ENCODE results near the gene CCDC192.

- TF ChIP-seq EP300 (IDR thresholded peaks at IDR 0.05) (peak; percentile 81 to 85; a peak in 4 of 5 replicates), RCOR1 (IDR thresholded peaks at IDR 0.05; ENCODE audit: low read depth, low read length) (no peak), KDM5A (IDR thresholded peaks at IDR 0.05) (no peak), USF2 (IDR thresholded peaks at IDR 0.05) (no peak), POLR2A (IDR thresholded peaks at IDR 0.05; ENCODE audit: low read length) (no peak)
- TF ChIP-seq, protein P1, sequence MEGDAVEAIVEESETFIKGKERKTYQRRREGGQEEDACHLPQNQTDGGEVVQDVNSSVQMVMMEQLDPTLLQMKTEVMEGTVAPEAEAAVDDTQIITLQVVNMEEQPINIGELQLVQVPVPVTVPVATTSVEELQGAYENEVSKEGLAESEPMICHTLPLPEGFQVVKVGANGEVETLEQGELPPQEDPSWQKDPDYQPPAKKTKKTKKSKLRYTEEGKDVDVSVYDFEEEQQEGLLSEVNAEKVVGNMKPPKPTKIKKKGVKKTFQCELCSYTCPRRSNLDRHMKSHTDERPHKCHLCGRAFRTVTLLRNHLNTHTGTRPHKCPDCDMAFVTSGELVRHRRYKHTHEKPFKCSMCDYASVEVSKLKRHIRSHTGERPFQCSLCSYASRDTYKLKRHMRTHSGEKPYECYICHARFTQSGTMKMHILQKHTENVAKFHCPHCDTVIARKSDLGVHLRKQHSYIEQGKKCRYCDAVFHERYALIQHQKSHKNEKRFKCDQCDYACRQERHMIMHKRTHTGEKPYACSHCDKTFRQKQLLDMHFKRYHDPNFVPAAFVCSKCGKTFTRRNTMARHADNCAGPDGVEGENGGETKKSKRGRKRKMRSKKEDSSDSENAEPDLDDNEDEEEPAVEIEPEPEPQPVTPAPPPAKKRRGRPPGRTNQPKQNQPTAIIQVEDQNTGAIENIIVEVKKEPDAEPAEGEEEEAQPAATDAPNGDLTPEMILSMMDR (IDR thresholded peaks at IDR 0.05): no peak
- TF ChIP-seq, protein P2, sequence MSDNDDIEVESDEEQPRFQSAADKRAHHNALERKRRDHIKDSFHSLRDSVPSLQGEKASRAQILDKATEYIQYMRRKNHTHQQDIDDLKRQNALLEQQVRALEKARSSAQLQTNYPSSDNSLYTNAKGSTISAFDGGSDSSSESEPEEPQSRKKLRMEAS (IDR thresholded peaks at IDR 0.05): no peak
These were observed 255.3 kb downstream of the CCDC192 start for GRCh38 chr5:127958421-127959011.
